SKM-1 treated with dmso at 0.1 percent for 144 hours (cell line): ENCODE data around the gene LRTM1.

Experiments used
- DNase-seq: peaks from one replicate; lab custom pipeline; 2025; ENCODE audit not compliant: unreplicated experiment; lab: John Stamatoyannopoulos, UW

The LRTM1 gene

DNA sequence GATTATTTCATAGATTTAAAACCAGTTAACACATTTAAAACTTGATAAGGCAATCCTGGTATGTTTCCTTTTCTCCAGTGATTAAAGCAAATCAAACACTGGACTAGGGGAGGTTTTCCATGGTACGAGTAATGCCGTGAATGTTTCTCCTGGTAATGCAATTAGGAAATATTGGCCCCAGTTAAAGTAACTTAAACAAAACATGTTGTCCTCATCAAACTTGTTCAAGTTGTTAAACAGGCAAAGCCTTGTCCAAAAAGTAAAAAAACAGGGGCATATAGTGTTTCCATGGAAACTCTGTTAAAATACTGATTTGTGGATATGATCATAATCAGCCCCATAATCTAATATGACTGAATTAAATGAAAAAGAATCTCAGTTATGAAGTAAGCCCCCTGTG, 13.1 kb upstream of the LRTM1 start:
- DNase-seq: no peak

DNA sequence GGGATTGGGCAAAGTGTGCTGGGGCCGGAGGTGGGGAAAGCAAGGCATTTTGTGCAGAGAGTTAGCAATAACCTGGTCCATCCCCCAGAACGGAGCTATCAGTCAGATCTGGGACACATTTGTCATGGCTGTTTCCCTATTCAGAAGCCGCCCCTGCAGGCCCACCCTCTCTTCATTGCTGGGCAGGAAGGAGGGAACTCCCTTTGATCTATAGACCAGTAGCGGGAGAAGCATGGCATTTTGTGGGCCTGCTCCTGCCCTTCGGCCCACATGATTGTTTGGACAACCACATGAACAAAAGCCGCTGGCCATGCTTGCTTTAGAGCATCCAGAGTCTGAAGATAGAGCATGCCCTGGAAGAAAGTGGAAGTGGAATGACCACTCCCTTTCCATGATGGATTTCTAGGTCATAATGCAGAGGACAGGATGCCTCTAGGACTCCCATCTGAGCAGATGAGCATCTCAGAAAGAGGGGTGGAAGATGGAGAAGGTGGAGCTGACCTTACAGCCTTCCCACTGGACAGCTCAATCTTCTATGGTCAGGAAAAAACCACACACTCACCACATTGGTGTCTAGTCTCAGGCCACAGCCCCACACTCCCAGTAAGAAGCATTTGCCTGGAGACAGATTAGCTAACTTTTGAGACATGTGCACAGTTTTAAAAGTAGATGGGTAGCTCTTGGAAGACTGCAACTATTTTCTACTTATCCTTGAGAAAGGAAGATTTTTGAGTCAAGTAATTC, 11.9 kb upstream of the LRTM1 start:
- DNase-seq: no peak

DNA sequence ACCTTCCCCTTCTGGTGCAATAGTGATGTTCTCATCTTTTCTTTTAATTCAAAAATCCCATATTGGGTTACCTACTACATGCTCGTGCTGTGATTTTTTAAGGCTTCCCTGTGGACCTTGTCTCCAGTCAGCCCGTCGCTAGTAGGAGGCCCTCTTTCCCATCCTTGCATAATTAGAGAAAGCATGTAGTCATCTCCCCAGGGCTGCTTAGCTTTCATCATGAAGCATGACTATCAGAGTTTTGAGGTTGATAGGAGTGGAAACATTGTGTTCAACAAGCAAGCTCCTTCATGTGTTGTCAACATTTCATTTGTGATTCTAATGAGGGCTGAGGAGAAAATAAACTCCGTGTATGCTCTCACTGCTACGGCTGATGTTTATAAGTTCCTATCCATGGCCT, 8.7 kb upstream of the LRTM1 start:
- DNase-seq: no peak

DNA sequence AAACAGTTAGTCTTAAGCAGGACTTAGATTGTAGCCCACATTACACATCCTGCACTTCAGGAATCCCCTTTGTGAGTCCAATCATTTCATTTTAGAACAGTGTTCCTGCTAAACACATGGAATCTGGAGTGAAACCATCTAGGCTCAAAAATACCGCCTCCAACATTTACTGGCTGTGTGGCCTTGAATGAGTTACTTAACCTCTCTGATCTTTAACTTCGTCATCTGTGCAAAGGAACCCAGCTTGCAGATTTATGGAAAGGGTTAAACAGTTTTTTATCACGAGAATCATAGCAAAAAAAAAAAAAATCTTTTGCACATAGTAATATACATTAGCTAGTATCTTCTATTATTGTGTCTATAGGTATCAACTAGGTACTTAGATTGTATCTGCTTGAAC, 8.0 kb upstream of the LRTM1 start:
- no peak for DNase-seq

DNA sequence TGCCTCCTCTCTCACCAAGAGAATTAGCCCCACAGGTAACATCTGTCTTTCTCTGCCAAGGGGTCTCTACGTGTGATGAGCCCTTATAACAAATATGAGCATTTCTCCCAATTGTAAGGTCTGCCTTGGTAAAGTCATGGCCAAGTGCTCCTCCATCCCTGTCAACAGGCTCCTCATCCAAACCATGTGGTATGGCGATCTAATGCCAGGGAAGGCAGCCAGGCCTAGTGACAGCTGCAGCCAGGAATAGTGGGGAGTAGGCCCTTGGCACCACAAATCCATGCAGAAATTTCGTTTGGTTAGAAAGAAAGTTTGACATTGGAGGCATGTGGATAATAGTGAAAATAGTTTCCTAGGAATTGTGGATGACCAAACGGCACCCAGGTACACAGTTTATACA, 4.7 kb upstream of the LRTM1 start:
- no peak for DNase-seq

DNA sequence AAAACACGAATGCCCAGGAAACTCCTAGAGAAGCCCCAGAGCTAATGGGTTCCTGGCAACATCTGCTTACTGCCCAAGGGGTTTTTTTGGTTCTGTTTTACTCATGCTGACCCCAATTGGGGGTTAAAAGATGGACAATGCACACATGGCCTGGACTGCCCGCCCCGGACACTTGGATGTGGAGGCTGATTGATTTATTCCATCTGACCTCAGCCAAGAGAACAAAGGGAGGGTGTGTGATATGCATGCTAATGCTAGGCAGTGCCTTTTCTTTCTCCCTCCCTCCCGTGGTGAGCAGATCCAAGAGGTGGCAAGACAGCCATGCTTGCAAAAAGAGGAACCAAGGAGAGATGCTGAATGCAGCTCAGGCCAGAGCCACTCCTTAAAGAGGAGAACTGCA, 3.3 kb upstream of the LRTM1 start:
- peak; percentile 17 for DNase-seq

DNA sequence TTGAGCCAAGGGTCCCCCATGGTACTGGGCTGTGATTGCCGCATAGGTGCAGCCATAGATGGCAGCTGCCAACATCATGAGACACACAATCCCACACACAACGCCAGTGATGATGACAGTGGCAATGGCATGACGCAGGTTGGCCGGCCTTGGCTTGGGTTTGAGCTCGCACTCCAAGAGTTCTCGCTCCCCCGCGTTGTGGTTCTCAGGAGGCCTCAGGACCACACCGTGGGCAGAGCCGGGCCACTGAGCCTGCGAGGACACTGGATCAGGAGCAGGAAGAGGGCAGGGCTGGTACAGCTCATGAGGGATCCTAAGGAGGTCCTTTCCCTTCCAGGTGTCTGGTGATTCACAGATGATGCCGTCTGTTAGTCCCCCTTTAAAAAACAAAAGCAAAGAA, 9.3 kb downstream of the LRTM1 start:
- no peak for DNase-seq

DNA sequence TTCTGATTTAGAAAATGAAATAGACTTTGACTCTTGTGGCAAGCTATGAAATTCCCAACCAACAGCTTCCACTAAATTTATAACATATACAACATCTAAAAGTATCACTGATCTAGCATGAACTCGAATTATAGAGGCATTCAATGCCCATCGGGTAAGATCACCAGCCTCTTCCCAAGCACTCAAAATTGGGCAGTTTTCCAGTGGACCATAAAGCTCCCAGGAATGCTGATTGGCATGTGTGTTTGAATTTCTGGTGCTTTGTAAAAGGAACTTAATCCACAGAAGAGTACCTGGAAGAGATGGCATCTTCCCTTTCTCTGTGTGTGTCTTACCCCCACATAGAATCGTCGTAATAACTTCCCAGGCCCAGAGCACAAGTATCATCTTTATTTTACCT, 10.0 kb downstream of the LRTM1 start:
- no peak for DNase-seq

DNA sequence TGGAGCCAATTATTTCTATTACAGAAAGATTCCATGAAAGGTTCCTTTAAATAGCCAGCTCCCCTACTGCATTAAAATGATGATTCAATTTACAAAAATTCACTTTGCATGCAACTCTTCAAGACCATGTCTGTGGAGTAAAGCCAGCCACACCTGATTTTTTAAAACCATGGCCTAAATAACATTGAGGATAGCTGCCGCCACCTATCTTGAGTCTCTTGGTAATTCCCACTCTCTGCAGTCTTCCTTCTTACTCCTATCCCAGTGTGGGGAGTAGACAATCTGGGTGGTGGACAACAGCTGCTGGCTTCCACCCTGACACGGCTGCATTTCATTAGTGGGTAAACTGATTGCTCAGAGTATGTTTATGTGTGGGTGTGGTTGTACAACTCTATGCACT, 10.7 kb downstream of the LRTM1 start:
- no peak for DNase-seq

DNA sequence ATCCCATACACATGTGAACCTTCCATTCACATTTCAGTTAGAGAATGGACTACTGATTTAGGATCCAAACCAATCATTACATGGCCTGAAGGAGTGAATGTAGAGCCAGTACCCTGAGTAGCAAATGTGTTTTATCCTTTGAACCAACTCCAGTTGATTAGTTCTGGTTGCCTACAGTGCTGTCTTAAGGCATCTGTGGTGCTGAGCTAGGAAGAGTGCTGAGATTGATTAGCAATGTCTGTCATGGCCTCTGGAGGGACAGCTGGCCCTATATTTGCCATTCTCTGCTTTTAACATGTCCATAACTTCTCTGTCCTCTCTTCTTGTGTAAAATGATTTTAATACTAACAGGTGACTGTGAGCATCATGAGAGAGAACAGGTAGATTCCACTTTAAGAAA, 11.1 kb downstream of the LRTM1 start:
- no peak for DNase-seq

DNA sequence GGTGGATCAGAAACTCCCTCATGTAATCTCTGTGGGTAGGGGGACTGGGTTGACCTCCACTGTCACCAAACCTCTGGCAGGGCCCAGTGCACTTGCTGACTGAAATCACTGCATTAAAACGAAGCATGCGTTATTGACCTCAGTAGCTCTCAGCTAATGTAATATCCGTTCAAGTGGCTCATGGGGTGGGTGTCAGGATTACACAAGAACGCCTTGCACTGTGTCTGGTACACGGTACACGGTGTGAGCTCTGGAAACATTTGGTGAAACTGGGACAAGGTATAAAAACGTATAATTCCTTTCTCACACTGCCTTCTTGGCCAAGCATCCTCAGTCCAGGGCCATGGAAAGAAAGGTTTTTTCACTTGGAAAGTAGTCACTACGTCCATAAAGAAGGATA, 11.9 kb downstream of the LRTM1 start:
- DNase-seq: no peak

DNA sequence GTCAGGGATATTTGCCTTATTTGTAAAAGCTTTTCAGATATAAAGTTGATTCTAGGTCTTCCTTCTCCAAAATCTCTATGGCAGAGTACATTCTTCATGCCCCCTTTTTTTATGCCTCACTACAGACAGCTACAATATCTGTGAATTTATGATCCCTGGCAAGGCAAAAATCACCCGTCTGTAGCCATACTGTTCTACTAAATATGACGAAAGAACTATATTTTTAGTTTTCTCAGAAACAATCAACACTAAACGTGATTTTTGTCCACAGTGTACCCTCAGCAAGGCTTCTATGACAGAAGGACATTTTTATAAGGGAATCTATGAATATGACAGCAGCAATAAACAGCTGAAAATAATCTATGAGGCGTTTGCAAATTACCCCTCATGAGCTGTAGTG, 12.7 kb downstream of the LRTM1 start:
- DNase-seq: no peak

DNA sequence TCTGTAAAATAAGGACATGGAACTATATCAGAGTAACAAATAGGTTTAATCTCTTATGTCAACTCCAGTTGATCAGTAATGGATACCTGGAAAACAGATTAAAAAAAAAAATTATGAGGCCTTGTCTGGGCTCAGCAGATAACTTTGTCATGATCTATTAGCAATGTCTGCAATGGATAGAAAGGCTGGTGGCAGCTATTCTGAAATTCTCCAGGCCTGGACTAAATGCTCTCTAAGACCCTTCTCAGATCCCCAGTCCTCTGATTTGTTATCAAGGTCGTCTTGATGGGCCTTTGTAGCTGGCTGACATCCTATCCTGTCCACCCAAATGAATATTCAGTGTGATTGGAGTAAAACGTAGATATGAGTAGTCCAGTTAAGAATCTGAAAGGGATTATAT, 13.7 kb downstream of the LRTM1 start:
- DNase-seq: no peak

DNA sequence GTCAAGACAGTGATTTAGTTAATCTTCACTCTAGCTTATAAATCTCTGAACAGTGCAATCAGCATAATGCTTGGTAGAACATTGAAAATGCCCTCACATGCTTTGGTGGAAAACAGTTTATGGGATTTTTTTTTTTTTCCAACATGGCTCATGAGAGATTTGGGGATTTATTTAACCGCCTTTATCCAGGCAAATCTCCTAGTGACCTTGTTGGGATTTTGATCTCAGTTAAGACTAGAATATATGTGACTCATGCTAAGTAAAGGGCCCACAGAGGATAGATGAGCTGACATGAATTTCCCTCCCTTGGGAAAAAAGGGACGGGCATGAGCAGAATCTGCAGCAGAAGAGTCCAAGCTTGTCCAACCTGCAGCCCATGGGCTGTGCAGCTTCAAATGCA, 18.7 kb downstream of the LRTM1 start:
- DNase-seq: no peak

DNA sequence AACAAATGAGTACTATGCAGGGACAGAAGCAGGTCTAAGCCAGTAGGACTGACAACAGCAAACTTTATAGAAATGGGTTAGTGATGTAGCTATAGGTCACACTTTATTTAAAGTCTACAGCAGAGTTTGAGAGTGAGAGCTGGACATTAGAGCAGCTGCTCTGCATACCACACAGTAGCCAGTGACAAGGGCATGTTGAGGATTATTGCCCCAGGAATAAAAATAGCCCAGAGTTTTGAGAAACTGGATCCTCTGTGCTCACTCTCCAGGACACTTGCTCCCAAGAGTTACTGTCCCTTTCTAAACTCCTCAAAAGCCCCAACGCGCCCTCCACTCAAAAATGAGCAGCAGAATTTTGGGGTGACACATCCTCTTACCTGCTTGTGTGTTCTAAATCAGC, 21.1 kb downstream of the LRTM1 start:
- DNase-seq: no peak

DNA sequence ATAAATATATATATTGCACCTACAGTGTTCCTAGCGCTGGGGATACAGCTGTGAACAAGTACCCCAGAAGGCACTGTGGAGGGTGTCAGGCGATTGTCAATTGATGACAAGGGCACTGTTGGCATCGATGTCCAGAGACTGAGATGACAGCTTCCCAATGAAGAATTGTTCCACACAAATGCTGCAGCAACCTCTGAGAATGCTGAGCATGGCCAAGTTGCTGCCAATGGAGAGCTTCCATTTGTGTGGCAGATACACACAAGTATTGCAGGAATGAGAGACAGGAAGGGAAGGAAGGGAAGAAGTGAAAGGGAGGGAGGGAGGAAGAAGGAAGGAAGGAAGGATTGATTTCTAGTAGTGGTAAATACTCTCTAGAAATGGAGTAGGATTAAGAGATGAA, 21.9 kb downstream of the LRTM1 start:
- DNase-seq: no peak

DNA sequence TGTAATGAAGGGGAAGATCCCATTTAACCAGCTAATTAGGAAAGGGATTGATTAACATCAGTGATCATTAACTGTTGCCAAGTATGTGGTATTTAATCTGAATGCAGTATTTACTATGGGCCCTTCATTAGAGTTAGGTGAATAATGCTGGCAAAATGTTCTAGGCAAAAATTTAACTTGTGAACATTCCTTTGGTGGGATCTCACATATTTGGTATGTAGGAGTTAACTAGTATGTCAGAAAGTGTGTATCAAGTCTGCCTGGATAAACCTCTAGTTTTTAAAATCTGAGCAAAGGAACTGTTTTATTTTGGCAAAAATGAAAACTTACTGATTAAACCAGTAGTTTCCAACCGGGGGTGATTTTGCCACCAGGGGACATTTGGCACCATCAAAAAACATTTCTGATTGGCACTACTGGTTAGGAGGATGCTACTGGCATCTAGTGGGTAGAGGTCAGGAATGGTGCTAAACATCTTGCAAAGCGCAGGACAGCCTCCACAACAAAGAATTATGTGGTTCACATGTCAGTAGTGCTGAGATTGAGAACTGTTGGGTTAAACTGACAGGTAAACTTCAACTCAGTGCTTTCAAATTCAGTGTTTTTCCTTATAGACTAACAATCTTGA, 22.5 kb downstream of the LRTM1 start:
- no peak for DNase-seq

DNA sequence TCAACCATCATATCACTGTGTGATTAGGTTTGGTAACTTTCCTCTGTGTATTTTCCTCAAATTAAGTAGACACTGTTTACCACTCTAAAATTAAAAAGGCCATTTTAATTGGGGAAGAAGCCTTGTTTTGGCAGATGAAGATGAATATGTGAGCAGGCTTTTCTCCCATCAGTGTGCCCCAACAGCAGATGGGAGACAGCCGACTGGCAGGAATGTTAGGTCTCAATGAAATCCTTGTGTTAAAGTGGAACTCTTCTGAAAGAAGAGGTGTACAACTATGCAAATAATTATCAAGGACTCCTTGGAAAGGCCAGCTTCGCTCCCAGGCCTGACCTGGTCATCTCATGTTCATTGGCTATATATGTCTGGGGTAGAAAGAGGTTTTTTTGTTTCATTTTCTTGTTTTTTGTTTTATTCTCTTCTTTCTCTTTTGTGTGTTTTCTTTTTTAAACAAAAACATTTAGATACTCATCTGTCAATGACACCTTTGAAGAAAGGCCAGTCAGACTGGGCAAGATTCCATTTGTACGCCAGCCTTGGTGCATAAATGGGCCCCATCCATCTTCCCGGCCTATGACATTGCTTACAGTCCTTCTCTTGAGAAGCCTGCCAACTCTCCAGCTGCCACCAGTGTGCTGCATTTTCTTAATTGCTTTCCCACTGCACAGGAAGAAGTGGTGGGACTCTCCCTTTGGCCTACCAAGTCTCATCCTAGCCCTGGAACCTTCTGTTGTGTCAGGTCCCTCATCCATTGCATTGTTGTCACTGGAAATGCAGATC, 25.8 kb downstream of the LRTM1 start:
- no peak for DNase-seq

DNA sequence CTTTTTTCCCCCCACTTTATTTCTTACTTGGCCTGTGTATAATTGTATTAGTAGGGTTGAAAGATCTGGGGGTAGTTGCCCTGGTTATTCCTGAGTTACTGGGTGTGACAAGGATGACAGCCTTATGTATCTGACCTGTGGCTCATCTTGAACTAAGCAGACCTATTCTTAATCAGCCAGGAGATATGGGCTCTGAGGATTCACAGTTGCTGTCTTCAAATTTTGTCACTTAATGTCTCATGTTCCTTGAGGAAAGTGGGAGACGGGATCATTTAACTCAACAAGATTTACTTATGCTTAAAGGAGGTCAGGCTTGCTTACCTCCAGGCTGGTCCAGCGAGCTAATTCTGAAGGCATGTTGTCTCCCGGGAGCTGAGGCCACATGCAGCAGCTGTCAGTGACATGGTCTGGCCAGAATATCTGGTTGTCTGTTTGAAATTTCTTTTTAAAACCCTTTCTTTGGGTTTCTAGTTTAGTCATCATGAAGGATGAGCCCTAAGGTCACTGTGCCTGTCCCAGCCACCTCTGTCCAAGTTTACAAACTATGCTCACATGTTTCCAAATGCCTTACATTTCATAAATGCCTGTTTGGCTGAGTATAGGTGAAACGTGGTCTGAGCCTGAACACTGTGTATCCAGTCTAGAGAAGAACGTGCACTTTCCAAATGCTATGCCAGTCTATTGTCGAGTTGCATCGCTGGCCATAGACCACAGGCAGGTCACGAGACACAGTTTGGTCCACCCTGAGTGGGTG, 26.8 kb downstream of the LRTM1 start:
- no peak for DNase-seq

DNA sequence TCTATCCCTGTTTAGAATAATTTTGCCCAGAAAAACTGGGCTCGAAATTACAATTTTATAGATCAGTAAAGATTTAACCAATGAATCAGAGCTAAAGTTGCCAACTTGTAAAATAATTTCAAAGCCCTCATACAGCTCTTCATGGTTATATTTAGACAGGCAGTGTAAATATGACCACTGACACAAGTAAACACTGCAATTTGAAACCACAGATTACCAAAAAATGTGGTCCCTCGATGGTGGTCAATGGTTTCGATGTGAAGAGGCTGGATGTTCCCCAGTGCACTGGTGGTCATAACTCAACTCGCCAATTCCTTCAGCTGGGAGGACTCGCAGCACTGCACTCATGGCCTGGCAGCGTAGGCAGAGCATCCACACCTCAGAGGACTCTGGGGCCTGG, 28.6 kb downstream of the LRTM1 start:
- DNase-seq: no peak

DNA sequence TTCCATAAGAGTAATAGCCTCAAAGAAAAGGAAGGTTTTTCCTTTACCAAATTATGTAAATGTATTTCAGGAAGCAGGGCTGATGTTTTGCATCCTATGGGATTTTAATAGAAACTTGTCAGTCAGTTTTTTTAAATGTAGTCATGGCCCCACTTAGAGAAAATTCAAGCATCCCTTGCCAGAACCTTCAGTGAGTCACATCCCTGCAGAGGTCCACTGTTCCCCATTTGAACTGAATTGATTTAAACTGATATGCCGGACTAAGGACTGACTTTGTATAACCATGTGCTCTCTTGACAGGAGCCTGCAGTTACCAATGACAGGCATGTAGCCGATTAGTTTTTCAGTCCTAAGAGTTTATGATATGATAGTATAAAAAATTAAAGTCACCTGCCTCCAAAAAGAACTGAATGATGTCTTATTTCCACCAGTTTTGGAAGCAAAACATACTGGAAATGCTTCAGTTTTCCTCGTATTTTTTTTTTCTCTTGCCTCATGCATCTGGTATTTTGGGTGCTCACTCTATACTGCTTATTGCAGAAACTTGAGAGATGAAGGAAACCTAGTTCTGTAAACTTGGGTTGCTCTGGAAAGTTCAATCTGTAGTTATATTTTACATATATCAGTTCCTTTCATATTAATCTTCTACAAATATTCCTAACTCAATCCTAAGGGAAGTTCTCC, 30.7 kb downstream of the LRTM1 start:
- no peak for DNase-seq
